H1 (cell line): ENCODE measurements around the gene CSF3. TPM values are rescaled to one million over a fixed set of nuclear protein-coding genes. Genes with fewer than 3 reads are reported as not detected.

Experiments
- CTCF ChIA-PET: fragments of 300-600 bp; sonication (Branson Sonifier 250); formaldehyde crosslinking; loops from one replicate; lab custom pipeline; 2021; ENCODE audit not compliant: partially characterized antibody; lab: Charles Lee
- POLR2A ChIA-PET: fragments of 300-600 bp; sonication (Branson Sonifier 250); formaldehyde crosslinking; loops from one replicate; lab custom pipeline; 2021; ENCODE audit warnings: inconsistent platforms; ENCODE audit not compliant: partially characterized antibody; lab: Charles Lee
- DNase-seq, 2 experiments: peaks; one replicate each; pipeline versions ENCODE4 v3.0.0 to v3.0.0-alpha.2; 2010 to 2022; ENCODE audit warnings: low spot score in 2 of 2, low read depth in 1 of 2, mixed read lengths in 1 of 2
- FAIRE-seq: peaks from 2 replicates; lab custom pipeline; 2011; peaks lifted over from hg19 to GRCh38; lab: Jason Lieb, UNC
- H2AFZ ChIP-seq: 2 replicates; pipeline ENCODE4 v1.8.1; 2012; ENCODE audit warnings: low read length, inconsistent platforms
- H2AK5ac ChIP-seq: 2 replicates; pipeline ENCODE4 v1.6.1; 2013; ENCODE audit warnings: low read depth, low read length
- H2BK120ac ChIP-seq: replicated peaks from 2 replicates; pipeline ENCODE3; 2013; ENCODE audit warnings: low read depth, low read length, inconsistent platforms
- H2BK12ac ChIP-seq: 2 replicates; pipeline ENCODE4 v1.6.1; 2013; ENCODE audit warnings: low read depth, low read length
- H2BK15ac ChIP-seq: 2 replicates; pipeline ENCODE4 v1.6.1; 2013; ENCODE audit warnings: low read length
- H2BK20ac ChIP-seq: 2 replicates; pipeline ENCODE4 v1.6.1; 2013; ENCODE audit warnings: low read length
- H2BK5ac ChIP-seq: 2 replicates; pipeline ENCODE4 v1.6.1; 2013; ENCODE audit warnings: low read depth, low read length
- H3K14ac ChIP-seq: 2 replicates; pipeline ENCODE4 v1.6.1; 2013; ENCODE audit warnings: inconsistent platforms; ENCODE audit not compliant: insufficient read length
- H3K18ac ChIP-seq: 2 replicates; pipeline ENCODE4 v1.6.1; 2013; ENCODE audit warnings: low read length; ENCODE audit errors: extremely low read depth
- H3K23ac ChIP-seq: 2 replicates; pipeline ENCODE4 v1.6.1; 2013; ENCODE audit warnings: inconsistent platforms; ENCODE audit not compliant: insufficient read length
- H3K23me2 ChIP-seq: 2 replicates; pipeline ENCODE4 v1.6.1; 2013; ENCODE audit warnings: low read depth, low read length
- H3K27ac ChIP-seq: 2 replicates; pipeline ENCODE4 v1.6.1; 2011; ENCODE audit warnings: low read depth, low read length, inconsistent platforms
- H3K27me3 ChIP-seq, 4 experiments: replicated peaks in 1 of 4; 1 replicate in 1 of 4; 2 replicates in 3 of 4; pipeline versions ENCODE4 v1.6.1 to v1.8.1; 2011 to 2013; ENCODE audit warnings: low read length in 3 of 4, mild to moderate bottlenecking in 3 of 4, inconsistent platforms in 2 of 4, mixed read lengths in 2 of 4, moderate library complexity in 1 of 4; ENCODE audit not compliant: control insufficient read depth in 3 of 4, insufficient read depth in 3 of 4; ENCODE audit errors: extremely low read depth in 1 of 4
- H3K36me3 ChIP-seq, 4 experiments: 2 replicates each; pipeline versions ENCODE4 v1.6.1 to v1.8.1; 2011 to 2013; ENCODE audit warnings: mild to moderate bottlenecking in 4 of 4, low read length in 3 of 4, moderate library complexity in 2 of 4, control low read depth in 1 of 4, inconsistent platforms in 1 of 4; ENCODE audit not compliant: insufficient read depth in 4 of 4, control insufficient read depth in 2 of 4
- H3K4ac ChIP-seq: replicated peaks from 2 replicates; pipeline ENCODE3; 2013; ENCODE audit warnings: low read length, low read depth, mixed read lengths, inconsistent platforms; ENCODE audit not compliant: insufficient read length
- H3K4me1 ChIP-seq, 4 experiments: replicated peaks in 1 of 4; 1 replicate in 1 of 4; 2 replicates in 3 of 4; pipeline versions ENCODE4 v1.6.1 to v1.8.1; 2011 to 2013; ENCODE audit warnings: low read length in 3 of 4, inconsistent platforms in 2 of 4, mixed read lengths in 1 of 4; ENCODE audit not compliant: insufficient read depth in 4 of 4, control insufficient read depth in 3 of 4
- H3K4me2 ChIP-seq, 2 experiments: 2 replicates each; pipeline versions ENCODE4 v1.6.1 to v1.8.1; 2011 to 2013; ENCODE audit warnings: low read depth in 2 of 2, low read length in 2 of 2, control low read depth in 1 of 2, inconsistent platforms in 1 of 2, mild to moderate bottlenecking in 1 of 2; ENCODE audit not compliant: insufficient read depth in 1 of 2
- H3K4me3 ChIP-seq, 4 experiments: fragments of 200-600, 300-600 bp in 1 of 4; sonication (generic), shearing (Covaris generic), sonication (Bioruptor Twin) in 1 of 4; 2 replicates each; pipeline versions ENCODE4 v1.5.1 to v1.8.1; 2011 to 2016; ENCODE audit warnings: low read length in 4 of 4, low read depth in 3 of 4, control low read depth in 2 of 4, inconsistent platforms in 2 of 4, mild to moderate bottlenecking in 2 of 4, mixed read lengths in 1 of 4, moderate library complexity in 1 of 4; ENCODE audit not compliant: insufficient read depth in 2 of 4; ENCODE audit errors: extremely low read depth in 1 of 4
- H3K56ac ChIP-seq: replicated peaks from 2 replicates; pipeline ENCODE3; 2013; ENCODE audit warnings: low read depth, mild to moderate bottlenecking, mixed read lengths, low read length, inconsistent platforms; ENCODE audit not compliant: insufficient read length
- H3K79me1 ChIP-seq: 2 replicates; pipeline ENCODE4 v1.6.1; 2013; ENCODE audit warnings: low read depth, low read length, control low read depth
- H3K79me2 ChIP-seq, 2 experiments: 2 replicates each; pipeline versions ENCODE4 v1.6.1 to v1.8.1; 2012 to 2013; ENCODE audit warnings: low read length in 2 of 2, mild to moderate bottlenecking in 2 of 2, inconsistent platforms in 1 of 2; ENCODE audit not compliant: insufficient read depth in 2 of 2, control insufficient read depth in 1 of 2
- H3K9ac ChIP-seq, 4 experiments: replicated peaks in 1 of 4; 1 replicate in 1 of 4; 2 replicates in 3 of 4; pipeline versions ENCODE4 v1.6.1 to v1.8.1; 2011 to 2013; ENCODE audit warnings: low read depth in 3 of 4, low read length in 3 of 4, control low read depth in 2 of 4, mild to moderate bottlenecking in 2 of 4, moderate library complexity in 2 of 4, inconsistent platforms in 1 of 4; ENCODE audit errors: extremely low read depth in 1 of 4
- H3K9me3 ChIP-seq, 2 experiments: 2 replicates each; pipeline versions ENCODE4 v1.6.1 to v1.8.1; 2012 to 2013; ENCODE audit warnings: mild to moderate bottlenecking in 2 of 2, moderate library complexity in 2 of 2, control low read depth in 1 of 2, inconsistent platforms in 1 of 2, low read depth in 1 of 2, low read length in 1 of 2, mixed read lengths in 1 of 2; ENCODE audit not compliant: insufficient read depth in 2 of 2
- H4K20me1 ChIP-seq, 2 experiments: replicated peaks in 1 of 2; 2 replicates each; pipeline versions ENCODE3 to v1.8.1; 2011 to 2013; ENCODE audit warnings: inconsistent platforms in 2 of 2, low read length in 2 of 2, mild to moderate bottlenecking in 1 of 2; ENCODE audit not compliant: insufficient read depth in 2 of 2, control insufficient read depth in 1 of 2
- H4K5ac ChIP-seq: 2 replicates; pipeline ENCODE4 v1.6.1; 2013; ENCODE audit warnings: low read length, low read depth, mixed read lengths, inconsistent platforms; ENCODE audit not compliant: insufficient read length
- H4K8ac ChIP-seq: 2 replicates; pipeline ENCODE4 v1.8.0; 2013; ENCODE audit warnings: mild to moderate bottlenecking, moderate library complexity, low read length, inconsistent platforms; ENCODE audit not compliant: insufficient read depth; ENCODE audit errors: extremely low read depth
- H4K91ac ChIP-seq: replicated peaks from 2 replicates; pipeline ENCODE3; 2013; ENCODE audit warnings: low read length, mixed read lengths, inconsistent platforms; ENCODE audit not compliant: insufficient read length
- CBX8 ChIP-seq: fragments of 300-800, 300-1000 bp; sonication (generic); IDR thresholded peaks from 2 replicates; pipeline ENCODE4 v1.7.1; 2016; ENCODE audit warnings: low read depth, low read length, borderline replicate concordance
- FOSL1 ChIP-seq: IDR thresholded peaks from 2 replicates; pipeline ENCODE4 v1.6.1; 2011; ENCODE audit warnings: mild to moderate bottlenecking, low read depth, low read length, moderate library complexity; ENCODE audit not compliant: insufficient read depth
- KDM1A ChIP-seq: fragments of 200-600, 300-600 bp; sonication (generic); IDR thresholded peaks from 2 replicates; pipeline ENCODE4 v1.7.1; 2016; ENCODE audit warnings: mild to moderate bottlenecking, low read length, borderline replicate concordance
- SIN3A ChIP-seq, 2 experiments: IDR thresholded peaks in 1 of 2; conservative IDR thresholded peaks in 1 of 2; 2 replicates each; pipeline ENCODE4 v1.6.1; 2011 to 2012; ENCODE audit warnings: low read length in 2 of 2, improper control_type of control experiment in 1 of 2, low read depth in 1 of 2, mild to moderate bottlenecking in 1 of 2
- SIRT6 ChIP-seq: IDR thresholded peaks from one replicate; pipeline ENCODE4 v1.7.1; 2012; ENCODE audit warnings: low read length, inconsistent platforms
- SP1 ChIP-seq: IDR thresholded peaks from 2 replicates; pipeline ENCODE4 v1.6.1; 2011; ENCODE audit warnings: low read depth, low read length
- TBP ChIP-seq: IDR thresholded peaks from 2 replicates; pipeline ENCODE4 v1.6.1; 2011; ENCODE audit warnings: low read depth, low read length, improper control_type of control experiment
- WGBS, 2 experiments: shearing (Covaris generic) in 1 of 2; methylation state at CpG; one replicate each; pipeline versions ENCODE4 v1.1.6 to v1.1.7; 2013 to 2015; ENCODE audit warnings: low lambda C conversion rate in 2 of 2, mixed read lengths in 2 of 2, inconsistent platforms in 1 of 2, low coverage in 1 of 2, missing lambda C conversion rate in 1 of 2; ENCODE audit not compliant: insufficient replicate concordance in 2 of 2, insufficient coverage in 1 of 2, insufficient read length in 1 of 2; ENCODE audit errors: extremely low coverage in 1 of 2, missing lambda C conversion rate in 1 of 2; 5-methylcytosine and 5-hydroxymethylcytosine counted together
- polyA plus RNA-seq, 7 experiments: library from polyadenylated mRNA; depleted of rRNA in 3 of 7; stranded (reverse) in 5 of 7; unstranded in 2 of 7; fragments of >200 nt in 5 of 7; fragments of 200-250 nt in 2 of 7; gene quantifications; 1 replicate in 5 of 7; 2 replicates in 1 of 7; 4 replicates in 1 of 7; pipeline versions ENCODE4 v1.2.1 to v1.2.3, GENCODE V29; 2011 to 2013; ENCODE audit warnings: missing spikeins in 2 of 7, mixed read lengths in 2 of 7
- total RNA-seq: library from RNA; stranded (reverse); fragmentation: NEBNext Ultra II Directional; extraction: Animal tissue kit (Norgen Biotek cat#: 25700); gene quantifications from 2 replicates; pipeline ENCODE4 v1.2.1, GENCODE V29; 2021

Gene CSF3
- total and polyA plus RNA-seq, 2 of the 8 experiments (the other 6 are each of a cell fraction or from before 2014, with no cell fraction given), result 0.03 TPM; not detected in 1

DNA sequence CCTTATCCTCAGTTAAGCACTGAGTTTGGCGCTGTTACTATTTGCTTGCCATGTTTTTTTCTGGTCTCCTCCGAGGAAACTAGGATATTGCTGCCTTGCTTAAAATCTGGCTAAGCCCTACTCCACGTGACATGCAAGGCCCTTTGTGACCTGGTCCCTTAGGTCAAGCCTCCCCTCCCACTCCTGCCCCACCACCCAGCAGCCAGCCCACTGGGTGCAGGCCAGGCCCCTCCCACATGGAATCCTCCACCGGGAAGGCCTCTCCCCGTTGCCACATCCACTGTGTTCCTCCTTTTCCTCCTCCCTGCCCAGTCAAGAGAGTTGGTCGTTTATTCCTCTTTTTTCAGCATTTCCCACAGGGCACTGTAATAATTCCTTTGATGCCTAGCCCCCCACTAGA is 18.4 kb upstream of the CSF3 start:
- no peak overlapping the region for H4K91ac ChIP-seq
- H2BK20ac ChIP-seq, result no peak overlapping the region
- H4K20me1 ChIP-seq, result peaks cover 0 to 5% of the 10 kb centered on the region in 2 experiments
- CTCF ChIA-PET, result interaction anchor here (0.9 to 1.8 kb wide), 8 partner anchors 9 to 86 kb away, joined by 3 to 9 read pairs (median 4); partner anchors contain the start of gene CSF3
- TF ChIP-seq FOSL1 (no peak), SP1 (no peak), SIRT6 (no peak), SIN3A (conservative IDR thresholded peaks at IDR 0.05 in 1 of 2, IDR thresholded peaks at IDR 0.05 in 1 of 2; ENCODE audit: low read depth in 1 of 2, low read length in 2 of 2) (no peak), KDM1A (no peak), CBX8 (no peak), TBP (no peak)
- TF ChIP-seq, all 59 proteins: peak for 0
- no peak overlapping the region for H2BK12ac ChIP-seq
- no peaks in the 10 kb centered on the region for H3K23me2 ChIP-seq
- H4K8ac ChIP-seq, result no peak overlapping the region
- H2BK5ac ChIP-seq, result no peak overlapping the region; the same call in 1 of the 2 replicates
- H2AFZ ChIP-seq, result no peak overlapping the region
- no peak overlapping the region for H3K4ac ChIP-seq
- H2AK5ac ChIP-seq, result no peak overlapping the region
- 89% methylated on average over 6 of the region's 6 CpGs; no CpG with 5 or more reads in 1 of the 2 experiments for WGBS, 2 experiments
- no peak overlapping the region for H3K27ac ChIP-seq
- DNase-seq (no peak), FAIRE-seq (no peak)
- no peaks in the 10 kb centered on the region for H3K4me1 ChIP-seq
- no peak overlapping the region for H4K5ac ChIP-seq
- H3K14ac ChIP-seq, result no peak overlapping the region
- no peaks in the 10 kb centered on the region for H3K79me2 ChIP-seq
- H3K9ac ChIP-seq, result no peak overlapping the region; a peak in 1 of 7 replicates
- H3K18ac ChIP-seq, result no peak overlapping the region
- H3K4me2 ChIP-seq, result no peak overlapping the region
- no peaks in the 10 kb centered on the region for H3K9me3 ChIP-seq
- H3K36me3 ChIP-seq, result peaks cover 35 to 58% (median 50%) of the 10 kb centered on the region in 4 experiments
- H3K4me3 ChIP-seq, result no peak overlapping the region
- POLR2A ChIA-PET, result interaction anchor here (0.8 to 2.4 kb wide), 7 partner anchors 8 to 143 kb away, joined by 3 to 7 read pairs (median 3); partner anchors contain the start of genes CASC3 and PSMD3
- no peak overlapping the region for H2BK15ac ChIP-seq
- H2BK120ac ChIP-seq, result no peak overlapping the region
- H3K56ac ChIP-seq, result no peak overlapping the region
- H3K79me1 ChIP-seq, result no peaks in the 10 kb centered on the region
- H3K23ac ChIP-seq, result no peak overlapping the region
- no peaks in the 10 kb centered on the region for H3K27me3 ChIP-seq
